ENCODE data around the gene TLL2.

The TLL2 gene

DNA sequence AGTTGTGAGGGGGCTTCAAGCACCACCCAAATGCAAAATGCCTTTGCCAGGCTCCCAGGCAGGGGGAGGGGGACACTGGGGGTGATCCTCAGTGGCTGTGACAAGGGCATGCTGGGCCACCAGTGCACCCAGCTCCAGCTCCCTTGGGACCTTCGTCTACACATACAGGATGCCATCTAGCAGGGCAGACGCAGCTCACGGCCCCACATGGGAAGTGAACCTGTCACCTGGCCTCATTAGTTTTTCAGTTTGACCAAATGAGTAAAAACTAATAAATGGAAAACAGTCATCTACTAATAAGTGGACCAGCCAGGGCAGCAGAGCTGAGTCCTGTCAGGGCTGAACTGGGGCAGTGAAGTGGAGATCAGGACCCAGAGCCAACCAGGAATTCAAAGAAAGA is 50.2 kb downstream of the TLL2 start:
- DNase-seq (ENCODE audit: low spot score) = no peak

GRCh38 chr10:96462606-96463151 is 51.0 kb downstream of the TLL2 start:
- no peak for DNase-seq (ENCODE audit: low spot score)

- DNase-seq (ENCODE audit: low spot score) = no peak
Observed at GRCh38 chr10:96460316-96460715, 53.4 kb downstream of the TLL2 start.

DNA sequence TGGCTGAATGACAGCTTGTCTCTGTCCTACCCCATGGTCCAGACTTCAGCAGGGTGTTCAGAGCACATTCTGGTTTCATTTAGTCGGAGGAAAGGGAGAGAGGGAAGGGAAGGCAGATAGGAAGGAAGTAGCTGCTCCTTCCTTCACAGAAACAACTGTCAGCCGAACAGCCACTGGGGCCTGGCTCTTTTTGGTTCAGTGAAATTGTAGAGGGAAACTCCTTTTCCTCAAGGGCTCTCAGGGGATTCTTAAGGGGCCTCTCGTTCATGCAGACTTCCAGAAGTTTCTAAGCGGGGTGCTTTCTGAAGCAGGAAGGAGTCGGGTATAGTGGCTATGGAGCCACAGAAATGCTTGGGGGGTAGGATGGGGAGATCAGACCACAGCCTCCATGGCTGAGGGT is 56.4 kb downstream of the TLL2 start:
- no peak for DNase-seq (ENCODE audit: low spot score)

DNA sequence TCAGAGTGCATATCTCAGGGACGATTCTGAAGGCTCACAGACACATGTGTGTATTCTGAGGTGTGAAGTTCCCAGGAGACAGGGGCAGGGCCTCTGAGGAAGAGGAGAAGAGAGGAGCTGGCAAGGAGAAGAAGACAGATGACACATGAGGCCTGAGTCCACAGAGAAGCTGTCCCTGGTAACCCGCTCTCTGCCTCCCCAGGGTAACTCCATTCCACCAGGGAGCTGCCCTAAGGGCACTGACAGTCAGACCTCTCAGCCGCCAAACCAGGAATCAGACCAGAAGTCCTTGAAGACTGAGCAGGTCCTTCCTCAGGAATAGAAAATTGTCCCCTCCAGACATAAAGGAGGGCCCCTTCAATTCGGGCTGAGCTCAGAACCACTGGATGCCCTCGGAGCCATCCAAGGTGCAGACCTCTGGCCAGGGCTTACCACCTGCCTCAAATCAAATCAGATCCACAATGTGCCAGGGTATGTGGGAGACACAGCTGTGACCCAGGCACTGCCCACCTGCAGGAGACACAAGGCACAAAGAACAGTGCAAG is 57.4 kb downstream of the TLL2 start:
- DNase-seq (ENCODE audit: low spot score) = no peak

- DNase-seq (ENCODE audit: low spot score) = no peak
Observed at GRCh38 chr10:96453856-96454583, 59.7 kb downstream of the TLL2 start.

- no peak for DNase-seq (ENCODE audit: low spot score)
Observed at GRCh38 chr10:96452494-96453153, 61.1 kb downstream of the TLL2 start.

DNA sequence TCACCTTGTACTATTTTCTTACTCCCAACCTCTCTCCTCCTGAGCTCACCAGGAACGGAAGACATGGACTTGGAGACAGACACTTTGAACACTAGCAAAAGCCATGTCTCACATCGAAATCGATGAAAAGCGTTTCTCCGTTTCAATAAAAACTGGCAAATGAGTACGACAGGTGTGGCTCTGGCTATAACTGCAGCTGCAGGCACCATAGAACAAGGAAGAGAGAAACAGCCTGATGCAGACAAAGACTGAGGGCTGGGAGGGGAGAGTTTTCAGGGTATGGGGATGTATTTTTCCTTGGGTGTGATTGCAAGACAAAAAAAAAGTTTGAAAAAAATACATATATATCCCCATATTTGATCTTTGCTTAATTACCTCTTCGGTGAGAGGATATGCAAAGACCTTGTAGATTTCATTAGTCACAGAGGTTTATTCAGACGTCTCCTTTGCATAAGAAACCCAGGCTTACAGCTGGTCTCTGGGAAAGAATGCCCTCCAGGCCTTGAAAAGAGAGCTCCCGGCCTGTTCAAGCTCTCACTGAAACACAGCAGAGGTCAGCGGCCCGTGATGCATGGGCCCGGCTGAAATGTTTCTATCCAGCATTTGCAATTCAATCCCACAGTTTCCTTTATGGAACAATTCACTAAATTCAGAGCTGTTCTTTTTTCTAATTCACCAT is 63.1 kb downstream of the TLL2 start:
- DNase-seq (ENCODE audit: low spot score) = no peak

DNA sequence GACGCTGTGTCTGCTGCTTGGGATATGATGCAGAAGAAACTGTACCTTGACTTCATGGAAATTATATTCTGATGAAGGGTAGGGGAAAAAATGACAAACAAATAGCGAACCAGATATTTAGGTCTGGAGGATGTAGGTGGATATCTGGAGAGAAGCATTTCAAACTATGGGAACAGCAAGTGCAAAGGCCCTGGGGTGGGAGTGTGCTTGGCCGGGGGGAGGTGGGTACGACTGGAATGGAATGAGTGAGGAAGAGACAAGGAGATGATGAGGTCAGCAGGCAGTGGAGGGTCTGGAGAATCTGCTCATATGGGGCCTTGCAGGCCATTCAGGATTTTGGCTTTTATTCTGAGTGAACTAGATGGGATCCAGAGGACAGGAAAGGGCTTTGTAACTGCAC is 65.2 kb downstream of the TLL2 start:
- no peak for DNase-seq (ENCODE audit: low spot score)

DNA sequence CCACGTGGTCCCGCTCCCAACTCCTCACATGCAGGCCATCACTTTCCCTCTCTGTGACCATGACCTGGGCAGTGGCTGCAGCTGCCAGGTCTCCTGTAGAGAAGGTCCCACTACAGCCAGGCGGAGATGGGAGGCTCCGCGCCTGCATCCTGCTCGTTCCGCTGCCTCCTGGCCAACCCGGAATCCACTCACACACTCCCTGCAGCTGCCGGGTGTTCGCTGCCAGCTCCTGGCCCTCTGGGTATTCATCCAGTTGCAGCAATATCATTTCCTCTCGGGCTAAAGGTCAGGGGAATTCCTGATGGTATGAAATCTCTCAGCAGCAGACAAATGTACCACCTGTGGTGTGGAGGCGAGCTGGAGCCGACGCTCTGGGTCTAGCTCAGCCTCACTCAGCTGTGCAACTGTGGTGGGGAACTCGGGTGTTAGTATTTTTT is 65.7 kb downstream of the TLL2 start:
- peak; percentile 88 for DNase-seq (ENCODE audit: low spot score)

- DNase-seq (ENCODE audit: low spot score) = no peak
Observed at GRCh38 chr10:96446966-96447596, 66.6 kb downstream of the TLL2 start.

- no peak for DNase-seq (ENCODE audit: low spot score)
Observed at GRCh38 chr10:96441987-96442643, 71.6 kb downstream of the TLL2 start.

GRCh38 chr10:96441322-96441885 is 72.3 kb downstream of the TLL2 start:
- DNase-seq (ENCODE audit: low spot score) = no peak

DNA sequence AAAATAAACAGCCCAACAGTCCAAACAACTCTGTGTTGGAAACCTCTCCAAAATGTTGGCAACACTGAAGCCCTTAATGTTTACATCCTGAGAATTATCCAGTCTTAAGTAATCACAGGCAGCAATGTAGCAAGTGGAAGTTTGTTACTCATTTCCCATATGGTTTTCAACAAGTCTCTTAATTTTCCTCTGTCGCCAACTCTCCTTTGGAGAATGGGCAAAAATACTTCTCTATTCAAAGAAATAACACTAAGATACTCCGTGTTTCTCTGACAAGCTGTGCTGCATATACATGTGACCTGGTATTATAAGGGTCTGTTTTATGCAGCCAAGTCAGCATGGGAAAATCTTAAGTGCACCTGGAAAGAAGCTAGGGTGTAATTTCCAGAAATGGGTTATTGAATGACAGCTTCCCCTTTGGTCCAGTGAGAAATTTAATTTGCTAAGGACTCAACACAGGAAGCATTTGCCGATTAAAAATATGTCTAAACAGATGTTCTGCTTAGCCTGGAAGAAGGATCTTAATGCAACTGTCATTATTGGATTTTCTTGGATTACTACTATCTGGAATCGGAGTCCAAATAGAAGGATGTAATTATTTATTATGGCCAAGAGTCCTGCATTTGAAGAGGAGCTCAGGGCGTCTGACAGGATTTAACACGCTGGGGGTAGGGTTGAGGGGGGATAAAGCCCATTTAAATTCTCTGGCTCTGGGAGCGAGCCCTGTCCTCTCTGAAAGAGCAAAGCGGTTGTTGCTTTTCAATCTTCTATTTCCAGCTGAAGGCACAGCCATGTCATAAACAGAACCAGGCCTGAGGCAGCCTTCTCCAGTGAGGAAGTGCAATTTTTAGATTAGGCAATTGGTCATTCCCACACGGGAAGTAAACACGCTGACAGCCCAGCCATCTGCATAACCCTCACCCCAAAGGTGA is 73.1 kb downstream of the TLL2 start:
- DNase-seq (ENCODE audit: low spot score) = no peak

DNA sequence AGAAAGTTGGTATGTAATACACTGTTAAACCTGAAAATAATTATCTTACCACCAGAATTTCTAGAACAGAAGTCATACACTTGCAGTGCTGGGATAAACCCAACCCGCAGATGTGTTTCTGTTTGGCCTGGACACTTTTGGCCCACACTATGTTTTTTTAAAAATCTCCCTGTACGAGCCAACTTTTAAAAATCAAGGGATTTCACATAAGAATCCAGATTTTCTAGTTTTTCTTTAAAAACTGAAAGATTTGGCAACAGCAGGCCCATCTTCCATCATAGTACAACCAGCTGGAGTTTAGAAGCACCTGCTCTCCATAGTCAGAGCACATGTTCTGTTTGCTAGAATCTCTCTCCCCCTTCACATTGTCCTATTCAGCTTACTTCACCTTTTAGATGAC is 74.0 kb downstream of the TLL2 start:
- DNase-seq (ENCODE audit: low spot score) = no peak

DNA sequence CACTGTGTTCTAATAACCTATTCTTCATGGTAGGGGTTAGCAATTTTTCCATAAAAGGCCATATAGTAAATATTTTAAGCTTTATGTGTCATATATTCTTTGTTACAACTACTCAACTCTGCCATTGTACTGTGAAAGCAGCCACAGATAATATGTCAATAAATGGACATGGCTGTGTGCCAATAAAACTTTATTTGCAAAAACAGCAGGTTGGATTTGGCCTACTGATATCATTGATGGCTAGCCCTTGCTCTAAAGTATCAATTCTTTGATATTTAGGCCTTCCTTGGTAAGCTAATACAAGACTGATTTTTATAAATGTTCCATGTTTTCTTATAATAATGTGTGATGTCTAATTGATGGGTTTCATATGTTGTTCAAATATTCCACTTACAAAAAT is 77.7 kb downstream of the TLL2 start:
- no peak for DNase-seq (ENCODE audit: low spot score)

DNA sequence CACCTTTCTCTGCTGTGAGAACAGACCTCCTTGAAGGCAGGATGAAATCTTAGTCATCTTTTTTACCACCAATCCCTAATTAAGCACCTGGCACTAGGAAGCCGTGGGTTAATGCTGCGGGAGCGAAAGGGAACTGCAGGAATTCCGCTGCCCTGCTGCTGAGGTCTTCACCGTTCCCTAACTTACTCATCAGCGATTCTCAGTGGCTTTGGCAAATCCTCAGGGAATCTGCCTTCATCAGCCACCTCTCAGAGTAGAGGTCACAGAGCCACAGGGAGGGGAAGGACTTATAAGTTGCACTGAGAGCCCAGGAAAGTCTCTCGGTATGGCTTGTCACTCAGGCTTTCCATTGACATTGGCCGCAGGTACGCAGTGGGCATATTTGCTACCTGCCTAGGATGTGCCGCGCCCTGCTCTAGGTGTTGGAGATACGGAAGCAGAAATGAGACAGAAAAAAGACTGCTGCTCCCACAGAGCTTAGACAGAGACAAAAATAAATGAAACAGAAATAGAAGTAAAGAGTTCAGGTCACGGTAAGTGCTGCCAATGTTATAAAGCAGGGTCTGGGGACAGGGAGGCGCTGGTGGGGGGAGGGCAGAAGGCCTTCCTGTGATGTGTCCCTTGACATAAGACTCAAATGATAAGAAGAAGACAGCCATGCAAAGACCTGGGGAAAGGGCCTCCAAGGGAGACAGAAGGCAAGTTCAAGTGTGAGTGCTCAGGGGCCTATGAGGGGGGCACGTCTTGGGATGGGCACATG is 82.3 kb downstream of the TLL2 start:
- no peak for DNase-seq (ENCODE audit: low spot score)

GRCh38 chr10:96427291-96427690 is 86.4 kb downstream of the TLL2 start:
- DNase-seq (ENCODE audit: low spot score) = no peak

- no peak for DNase-seq (ENCODE audit: low spot score)
Observed at GRCh38 chr10:96422525-96422924, 91.2 kb downstream of the TLL2 start.
